ENCODE measurements around the gene OSBPL9.
A peak's percentile ranks its signal among the peaks of the same experiment; 100 is the strongest.
"Not testable (repeated sequence)": the region's sequence is repeated elsewhere in the genome, so short reads cannot be mapped to it uniquely, and the experiment has no call there.

The OSBPL9 gene

GRCh38 chr1:51616903-51617708 is at the start of gene OSBPL9:
Gene OSBPL9, plus strand, starts transcription at chr1:51617092. Its CDS starts 19 bp downstream, at chr1:51617111.
- DNase-seq = peak; percentile 89

GRCh38 chr1:51567653-51568052 is 49.2 kb upstream of the OSBPL9 start:
- DNase-seq = no peak

- DNase-seq = no peak
Measured at GRCh38 chr1:51568231-51568935, 48.5 kb upstream of the OSBPL9 start.

GRCh38 chr1:51569284-51570062 is 47.4 kb upstream of the OSBPL9 start:
- DNase-seq = no peak

GRCh38 chr1:51570063-51570710 is 46.7 kb upstream of the OSBPL9 start:
- no peak for DNase-seq

- DNase-seq = no peak
Measured at GRCh38 chr1:51572365-51572764, 44.5 kb upstream of the OSBPL9 start.

- no peak for DNase-seq
Measured at GRCh38 chr1:51574796-51575195, 42.1 kb upstream of the OSBPL9 start.

GRCh38 chr1:51575406-51576084 is 41.3 kb upstream of the OSBPL9 start:
- DNase-seq = no peak

- DNase-seq = no peak
Measured at GRCh38 chr1:51576085-51576444, 40.8 kb upstream of the OSBPL9 start.

GRCh38 chr1:51576923-51577322 is 40.0 kb upstream of the OSBPL9 start:
- no peak for DNase-seq

- no peak for DNase-seq
Measured at GRCh38 chr1:51578383-51579109, 38.3 kb upstream of the OSBPL9 start.

GRCh38 chr1:51581238-51581637 is 35.7 kb upstream of the OSBPL9 start:
- DNase-seq = no peak

GRCh38 chr1:51583532-51583931 is 33.4 kb upstream of the OSBPL9 start:
- no peak for DNase-seq

- DNase-seq = no peak
Measured at GRCh38 chr1:51584021-51584420, 32.9 kb upstream of the OSBPL9 start.

GRCh38 chr1:51592711-51593110 is 24.2 kb upstream of the OSBPL9 start:
- no peak for DNase-seq

GRCh38 chr1:51594716-51595115 is 22.2 kb upstream of the OSBPL9 start:
- DNase-seq = no peak

GRCh38 chr1:51600529-51600928 is 16.4 kb upstream of the OSBPL9 start:
- no peak for DNase-seq

- no peak for DNase-seq
Measured at GRCh38 chr1:51600965-51601364, 15.9 kb upstream of the OSBPL9 start.

GRCh38 chr1:51605961-51606723 is 10.8 kb upstream of the OSBPL9 start:
- no peak for DNase-seq

GRCh38 chr1:51607681-51608095 is 9.2 kb upstream of the OSBPL9 start:
- no peak for DNase-seq

- not testable (repeated sequence) for DNase-seq
Measured at GRCh38 chr1:51610104-51610503, 6.8 kb upstream of the OSBPL9 start.
